HG03095 (cell line): ENCODE results near the gene C9orf152.
"Not testable (repeated sequence)": the region's sequence is repeated elsewhere in the genome, so short reads cannot be mapped to it uniquely, and the experiment has no call there.

Source experiments
- ATAC-seq: cut with Tn5 transposase; IDR thresholded peaks from one replicate; pipeline ENCODE4 v1.9.1; 2021; ENCODE audit warnings: moderate library complexity; ENCODE audit not compliant: unreplicated experiment

Gene C9orf152

DNA sequence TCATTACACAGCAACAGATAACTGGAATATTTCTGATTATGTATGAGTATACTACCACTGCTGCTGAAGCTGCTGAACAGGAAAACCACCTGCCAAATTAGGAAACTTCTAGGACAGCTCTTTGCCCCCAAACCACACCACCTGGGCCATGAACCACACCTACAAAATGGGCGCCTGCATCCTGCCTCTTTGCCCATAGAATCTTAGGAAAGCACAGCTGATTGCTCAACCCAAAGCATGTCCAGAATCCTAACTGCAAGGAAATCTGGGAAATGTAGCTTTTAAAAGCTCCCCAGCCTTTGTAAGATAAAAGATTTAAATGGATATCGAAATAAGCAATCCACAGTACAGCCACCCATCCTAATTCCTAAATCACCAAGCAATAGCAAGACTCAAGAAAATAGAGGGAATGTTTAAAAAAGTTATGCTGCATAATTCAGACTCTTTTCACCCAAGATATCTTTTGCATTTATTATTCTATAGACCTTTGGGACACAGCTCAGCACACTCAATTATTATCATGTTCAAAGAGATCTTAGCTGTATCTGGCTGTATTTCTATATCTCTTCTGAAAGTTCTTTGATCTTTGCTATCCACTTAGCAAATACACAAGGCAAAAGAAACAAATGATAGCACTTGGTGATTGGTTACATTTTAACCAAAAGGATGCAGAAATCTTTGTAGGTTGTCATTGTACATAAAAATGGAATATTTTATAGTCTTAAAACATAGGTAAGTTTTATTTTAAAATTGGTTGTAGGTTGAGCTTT is 6.8 kb upstream of the C9orf152 start:
- ATAC-seq, result no peak

DNA sequence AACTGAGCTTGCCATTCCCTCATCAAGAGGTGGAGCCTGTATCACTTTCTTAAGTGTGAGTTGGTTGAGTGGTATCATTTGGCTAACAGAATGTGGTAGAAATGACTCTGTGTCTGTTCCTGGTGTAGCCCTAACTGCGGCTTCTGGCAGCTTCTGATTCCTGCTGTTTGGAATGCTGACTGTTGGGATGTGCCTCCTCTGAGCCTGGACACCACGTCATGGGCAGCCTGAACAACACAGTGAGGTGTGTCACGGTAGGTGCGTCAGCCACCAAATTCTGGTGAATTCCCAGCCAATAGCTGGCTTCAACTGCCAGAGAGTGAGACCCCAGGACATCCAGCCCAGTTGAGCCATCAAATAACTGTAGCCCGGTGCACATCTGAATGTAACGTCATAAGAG is 6.1 kb upstream of the C9orf152 start:
- no peak for ATAC-seq

DNA sequence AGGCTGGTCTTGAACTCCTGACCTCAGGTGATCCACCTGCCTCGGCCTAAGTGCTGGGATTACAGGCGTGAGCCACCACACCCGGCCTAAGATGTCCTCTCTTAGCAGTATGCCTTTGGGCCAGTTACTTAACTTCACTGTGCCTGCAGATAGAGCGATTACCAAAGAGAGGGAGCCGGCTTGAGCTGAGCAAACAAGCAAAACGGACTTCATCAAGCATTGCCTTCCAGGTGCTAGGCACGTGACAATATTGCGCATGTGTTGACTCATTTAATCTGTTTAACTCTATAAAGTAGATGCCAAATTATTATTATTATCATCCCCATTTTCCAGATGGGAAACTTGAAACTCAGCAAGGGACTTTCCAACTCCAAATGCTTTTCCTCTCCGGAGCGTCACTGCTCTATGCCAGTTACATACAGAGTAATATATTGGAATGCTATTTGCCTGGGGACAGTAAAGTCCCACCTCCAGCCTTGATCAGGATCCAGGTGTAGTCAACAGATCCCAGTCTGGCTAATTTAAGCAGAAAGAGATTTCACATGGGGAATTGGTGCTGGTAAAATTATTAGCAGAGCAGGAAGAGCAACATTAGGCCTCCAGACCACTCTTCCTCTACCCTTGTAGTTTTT is 5.6 kb upstream of the C9orf152 start:
- ATAC-seq, result no peak

GRCh38 chr9:110207071-110207641 is 803 bp downstream of the C9orf152 start:
- no peak for ATAC-seq

- no peak for ATAC-seq
Observed at GRCh38 chr9:110206389-110206788, 1.6 kb downstream of the C9orf152 start.

DNA sequence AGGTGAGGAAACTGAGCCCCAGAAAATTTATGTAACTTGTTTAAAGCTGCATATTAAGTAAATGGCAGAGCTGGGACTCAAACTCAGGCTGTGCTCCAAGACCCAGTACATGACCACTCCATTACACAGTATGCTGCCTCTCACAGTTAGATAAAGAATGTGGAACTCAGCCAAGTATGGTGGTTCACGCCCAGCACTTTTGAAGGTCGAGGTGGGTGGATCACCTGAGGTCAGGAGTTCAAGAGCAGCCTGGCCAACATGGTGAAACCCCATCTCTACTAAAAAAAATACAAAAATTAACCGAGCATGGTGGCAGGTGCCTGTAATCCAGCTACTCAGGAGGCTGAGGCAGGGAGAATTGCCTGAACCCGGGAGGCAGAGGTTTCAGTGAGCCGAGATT is 2.3 kb downstream of the C9orf152 start:
- not testable (repeated sequence) for ATAC-seq

DNA sequence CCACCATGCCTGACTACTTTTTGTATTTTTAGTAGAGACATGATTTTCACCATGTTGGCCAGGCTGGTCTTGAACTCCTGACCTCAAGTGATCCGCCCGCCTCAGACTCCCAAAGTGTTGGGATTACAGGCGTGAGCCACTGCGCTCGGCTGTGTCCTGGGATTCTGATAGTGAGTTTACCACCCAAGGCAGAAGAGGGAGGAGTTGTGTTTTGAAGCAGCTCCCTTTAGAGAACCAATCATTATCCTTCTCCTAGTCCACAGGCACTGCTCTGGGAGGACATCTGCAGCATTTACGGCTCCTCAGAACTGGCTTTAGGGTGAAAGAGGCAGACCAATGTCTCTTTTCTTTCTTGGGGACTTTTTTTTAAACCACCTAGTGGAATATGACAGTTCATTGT is 5.7 kb downstream of the C9orf152 start:
- no peak for ATAC-seq

DNA sequence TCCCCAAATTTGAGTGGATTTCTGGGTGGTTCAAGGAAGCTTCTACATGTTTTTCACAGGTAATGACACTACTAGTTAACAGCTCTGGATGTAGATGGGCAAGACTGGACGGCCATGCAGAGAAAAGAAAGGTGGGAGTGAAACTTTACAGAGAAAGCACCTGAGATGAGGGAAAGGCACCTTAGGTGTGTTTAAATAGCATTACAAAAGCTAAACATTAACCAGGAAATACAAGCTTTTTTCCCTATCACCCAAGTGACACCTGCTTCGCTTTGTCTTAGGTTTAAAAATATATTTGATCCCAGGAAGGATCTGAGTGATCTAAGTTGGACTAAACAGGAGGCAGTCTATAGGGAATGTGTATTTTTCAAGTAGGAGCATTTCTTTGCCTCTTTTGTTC is 8.3 kb downstream of the C9orf152 start:
- ATAC-seq, result no peak

GRCh38 chr9:110198357-110198756 is 9.6 kb downstream of the C9orf152 start:
- no peak for ATAC-seq

DNA sequence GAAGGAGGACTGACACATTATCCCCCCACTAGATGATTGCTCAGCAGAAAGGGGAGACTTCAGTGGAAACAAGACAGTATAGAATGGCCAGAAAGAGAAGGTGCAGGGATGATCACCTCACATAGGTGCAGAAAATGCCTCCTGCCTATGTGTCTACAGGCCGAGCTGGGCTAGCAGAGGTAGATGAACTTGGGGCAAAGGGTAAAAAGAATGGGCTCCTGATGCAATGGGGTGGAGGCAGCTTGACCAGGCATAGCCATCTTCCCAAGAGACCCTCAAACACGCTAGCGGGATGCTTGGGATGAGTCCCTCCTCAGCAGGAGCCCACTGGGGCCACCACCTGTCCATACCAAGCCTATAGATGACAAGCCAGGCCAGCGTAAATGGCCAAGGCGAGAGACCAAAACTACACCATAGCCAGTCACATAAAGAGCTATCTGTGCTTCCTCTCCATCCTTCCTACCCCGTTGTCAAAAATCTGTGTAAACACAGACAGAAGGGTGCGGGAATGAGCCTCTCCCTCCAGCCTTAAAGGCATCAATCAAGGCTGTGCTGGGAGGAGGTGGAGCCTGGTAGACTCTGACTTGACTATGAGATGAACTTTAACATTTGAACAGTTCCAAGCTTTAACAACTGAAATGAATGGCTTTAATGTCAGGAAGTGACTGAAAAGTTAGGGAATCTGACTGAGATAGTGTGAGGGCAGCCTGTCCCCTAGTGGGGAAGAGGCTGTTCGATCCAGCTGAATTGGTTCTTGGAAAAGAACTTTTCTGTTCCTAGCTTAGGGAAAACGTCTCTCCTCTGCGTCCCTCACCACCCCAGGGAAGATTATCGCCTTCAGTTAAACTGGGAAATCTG is 10.4 kb downstream of the C9orf152 start:
- ATAC-seq, result no peak

GRCh38 chr9:110196084-110196499 is 11.9 kb downstream of the C9orf152 start:
- not testable (repeated sequence) for ATAC-seq

GRCh38 chr9:110192531-110193261 is 15.3 kb downstream of the C9orf152 start:
- ATAC-seq, result no peak

DNA sequence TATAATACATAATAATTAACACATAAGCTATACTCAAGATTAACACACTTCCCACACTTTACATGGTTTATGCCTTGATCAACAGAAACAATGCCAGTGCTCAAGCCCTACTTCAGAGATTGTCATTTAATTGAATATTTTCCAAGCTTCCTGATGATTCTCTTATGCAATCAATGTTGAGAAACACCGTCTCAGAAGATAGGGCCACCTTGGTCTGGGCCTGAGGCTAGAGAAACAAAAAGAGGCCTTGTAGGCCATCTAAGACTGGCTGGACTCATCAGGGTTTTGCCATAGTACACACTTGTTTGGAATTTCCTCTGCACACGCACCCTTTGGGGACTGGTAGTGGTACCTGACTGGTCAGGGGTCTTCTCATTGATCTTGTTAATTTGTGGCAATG is 16.3 kb downstream of the C9orf152 start:
- ATAC-seq, result no peak

DNA sequence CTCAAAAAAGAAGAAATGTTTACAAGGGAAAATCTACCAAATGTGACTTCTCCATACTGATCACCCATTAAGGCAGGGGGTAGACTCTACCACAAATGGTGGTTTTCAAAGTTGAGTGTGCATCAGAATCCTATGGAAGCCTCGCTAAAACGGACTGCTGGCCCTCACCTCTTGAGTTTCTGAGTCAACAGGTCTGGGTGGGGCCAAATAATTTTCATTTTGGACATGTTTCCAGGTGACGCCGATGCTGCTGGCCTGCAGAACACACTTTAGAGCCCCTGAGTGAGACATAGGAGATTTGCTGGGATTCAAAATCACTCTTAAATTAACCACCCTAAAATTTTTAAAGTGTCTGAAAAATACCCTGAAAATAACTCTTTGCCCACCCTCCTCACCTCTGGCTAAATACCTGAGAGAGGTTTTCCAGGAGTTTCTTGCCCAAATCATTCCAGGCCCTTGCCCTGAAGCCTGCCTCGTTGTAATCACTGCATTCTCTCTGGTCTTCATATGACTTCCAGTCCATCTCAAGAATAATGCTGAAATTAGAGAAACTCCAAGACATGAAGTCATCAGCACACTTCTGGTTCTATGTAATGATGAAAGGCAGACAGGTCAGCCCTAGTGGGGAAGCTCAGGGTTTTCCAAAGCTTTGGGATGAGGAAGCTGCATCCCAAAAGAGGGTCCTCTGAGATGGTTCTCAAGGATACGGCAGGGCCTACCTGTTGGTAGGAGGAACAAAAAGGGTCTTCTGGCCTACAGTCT is 18.2 kb downstream of the C9orf152 start:
- no peak for ATAC-seq

- ATAC-seq, result no peak
Observed at GRCh38 chr9:110188991-110189390, 19.0 kb downstream of the C9orf152 start.

DNA sequence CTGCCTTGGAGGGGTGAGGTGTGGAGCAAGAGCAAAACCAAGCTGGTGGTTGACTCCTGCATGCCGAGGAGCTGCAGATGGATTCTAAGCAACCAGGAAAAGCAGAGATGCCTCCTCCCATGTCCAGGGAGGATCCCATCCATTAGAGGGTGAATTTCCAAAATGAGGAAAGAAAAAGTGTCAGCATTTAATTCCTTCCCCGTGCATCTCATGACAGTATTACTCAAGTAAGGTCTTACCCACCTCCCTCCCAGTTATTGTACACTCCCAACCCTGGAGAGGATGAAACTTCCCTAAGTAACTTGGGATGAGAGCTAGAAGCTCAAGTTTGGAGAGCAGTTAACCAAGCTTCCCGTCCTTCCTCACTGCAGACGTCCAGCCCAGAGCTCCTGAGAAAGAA is 19.9 kb downstream of the C9orf152 start:
- ATAC-seq, result no peak

GRCh38 chr9:110187126-110187525 is 20.8 kb downstream of the C9orf152 start:
- no peak for ATAC-seq

GRCh38 chr9:110186254-110186653 is 21.7 kb downstream of the C9orf152 start:
- ATAC-seq, result no peak

DNA sequence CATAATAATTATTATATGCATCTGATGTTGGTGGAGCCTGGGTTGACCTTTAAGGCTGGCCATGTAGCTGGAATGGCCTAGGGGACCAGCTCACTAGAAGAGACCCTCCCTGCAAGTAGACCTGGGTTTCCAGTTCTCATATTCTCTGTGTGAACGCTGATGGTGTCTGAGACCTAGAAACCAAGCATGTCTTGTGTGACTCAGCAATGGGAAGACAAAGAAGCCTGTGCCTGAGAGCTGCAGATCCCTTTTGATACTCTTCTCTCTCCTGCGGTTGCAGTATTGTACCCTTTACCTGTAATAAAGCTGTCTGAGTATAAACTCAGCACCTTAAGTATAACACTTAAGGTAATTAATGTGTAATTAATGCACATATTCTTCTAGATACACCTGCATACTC is 22.2 kb downstream of the C9orf152 start:
- ATAC-seq, result no peak
